HG03060 (cell line): ENCODE measurements around the gene WDR87.
"Not testable (repeated sequence)": the region's sequence is repeated elsewhere in the genome, so short reads cannot be mapped to it uniquely, and the experiment has no call there.

Source experiments
- ATAC-seq: cut with Tn5 transposase; IDR thresholded peaks from one replicate; pipeline ENCODE4 v1.9.1; 2021; ENCODE audit warnings: low read depth, moderate number of reproducible peaks; ENCODE audit not compliant: unreplicated experiment

WDR87 gene

GRCh38 chr19:37931881-37932655, 25.7 kb upstream of the WDR87 start:
- ATAC-seq, result no peak

- ATAC-seq, result no peak
Observed at GRCh38 chr19:37930416-37930815, 24.0 kb upstream of the WDR87 start.

- ATAC-seq, result no peak
Observed at GRCh38 chr19:37929355-37929923, 23.0 kb upstream of the WDR87 start.

- ATAC-seq, result peak; percentile 37
Observed at GRCh38 chr19:37928527-37929286, 22.3 kb upstream of the WDR87 start.

- ATAC-seq, result no peak
Observed at GRCh38 chr19:37926711-37927110, 20.3 kb upstream of the WDR87 start.

GRCh38 chr19:37926255-37926654, 19.9 kb upstream of the WDR87 start:
- ATAC-seq, result no peak

- no peak for ATAC-seq
Observed at GRCh38 chr19:37925212-37925611, 18.8 kb upstream of the WDR87 start.

- not testable (repeated sequence) for ATAC-seq
Observed at GRCh38 chr19:37924573-37924972, 18.2 kb upstream of the WDR87 start.

- ATAC-seq, result no peak
Observed at GRCh38 chr19:37920591-37921450, 14.4 kb upstream of the WDR87 start.

- ATAC-seq, result no peak
Observed at GRCh38 chr19:37914908-37915307, 8.5 kb upstream of the WDR87 start.

- ATAC-seq, result no peak
Observed at GRCh38 chr19:37909661-37910199, 3.3 kb upstream of the WDR87 start.

GRCh38 chr19:37907735-37908455, 1.5 kb upstream of the WDR87 start:
- ATAC-seq, result no peak

GRCh38 chr19:37906869-37907734, 708 bp upstream of the WDR87 start, which contains the start of gene SIPA1L3:
TSS of gene SIPA1L3 (plus strand) at chr19:37907208. CDS start at chr19:38081566, 174,358 bp downstream.
- peak; percentile 51 for ATAC-seq

- ATAC-seq, result no peak
Observed at GRCh38 chr19:37903096-37903495, 3.3 kb downstream of the WDR87 start.

GRCh38 chr19:37902668-37903067, 3.7 kb downstream of the WDR87 start:
- no peak for ATAC-seq

- ATAC-seq, result no peak
Observed at GRCh38 chr19:37899966-37900365, 6.4 kb downstream of the WDR87 start.

GRCh38 chr19:37899453-37899852, 6.9 kb downstream of the WDR87 start:
- no peak for ATAC-seq

- no peak for ATAC-seq
Observed at GRCh38 chr19:37896180-37896579, 10.2 kb downstream of the WDR87 start.
